Cardiac fibroblast (primary cell): ENCODE measurements around the gene ADGRV1.

Experiments
- DNase-seq, 2 donors: peaks; one replicate each; pipeline versions ENCODE4 v3.0.0 to v3.0.0-alpha.2; 2010; ENCODE audit warnings: low read depth in 2 of 2
- H3K4me3 ChIP-seq, 2 donors: replicated peaks in 1 of 2; 1 replicate in 1 of 2; 2 replicates in 1 of 2; pipeline ENCODE4 v1.5.1; 2011; ENCODE audit warnings: low read depth in 2 of 2, low read length in 2 of 2, mild to moderate bottlenecking in 2 of 2, moderate library complexity in 1 of 2
- CTCF ChIP-seq: IDR thresholded peaks from one replicate; pipeline ENCODE4 v1.5.1; 2011; ENCODE audit warnings: low read depth, mild to moderate bottlenecking, low read length, inconsistent platforms

Gene ADGRV1

GRCh38 chr5:90866333-90866732 is 307.7 kb downstream of the ADGRV1 start:
- H3K4me3 ChIP-seq: no peak overlapping the region
- DNase-seq: peak; percentile 55 to 56
- TF ChIP-seq CTCF: peak; percentile 36

DNA sequence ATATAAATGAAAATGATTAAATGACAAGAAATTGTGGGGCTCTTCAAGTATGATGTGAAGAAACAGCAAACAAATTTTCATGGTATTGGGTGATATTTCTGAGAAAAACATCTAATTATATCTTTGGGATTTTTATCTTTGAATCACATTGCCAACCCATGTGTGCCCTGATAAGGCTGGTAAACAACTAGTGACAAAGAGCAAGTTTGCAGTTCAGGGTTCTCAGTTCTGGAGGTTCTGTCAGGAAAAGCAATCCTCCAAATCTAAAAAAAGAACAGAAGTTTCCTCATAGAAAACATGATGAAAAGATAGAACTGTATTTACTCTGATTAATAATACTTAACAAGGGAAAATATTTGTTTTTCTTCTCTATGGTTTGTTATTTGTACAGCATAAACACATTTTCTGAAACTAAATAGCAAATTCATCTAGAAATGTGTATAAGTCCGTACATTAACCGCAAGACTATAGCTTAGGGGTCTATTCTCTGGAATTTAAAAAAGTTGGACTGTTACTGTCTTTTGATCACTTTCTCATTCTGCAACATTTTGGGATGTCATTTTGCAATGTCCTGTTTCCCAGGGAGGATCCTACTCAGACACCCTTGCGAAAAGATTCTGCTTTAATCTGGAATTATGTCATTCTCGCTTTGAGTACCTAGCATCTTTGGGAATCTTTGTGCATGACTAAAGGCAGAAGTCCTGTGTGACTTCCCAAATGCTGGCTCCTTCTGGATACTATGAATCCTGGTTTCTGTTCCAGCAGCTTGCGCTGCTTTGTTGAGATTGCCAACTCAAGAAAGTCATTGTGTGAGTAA is 308.5 kb downstream of the ADGRV1 start:
- no peak overlapping the region for H3K4me3 ChIP-seq
- DNase-seq: peak; percentile 50 to 62
- no peak for TF ChIP-seq CTCF

- H3K4me3 ChIP-seq: no peak overlapping the region
- no peak for DNase-seq
- no peak for TF ChIP-seq CTCF
These were observed 310.2 kb downstream of the ADGRV1 start for GRCh38 chr5:90868799-90869198.

- DNase-seq: peak; percentile 12 to 38
- no peak overlapping the region for H3K4me3 ChIP-seq
- TF ChIP-seq CTCF: no peak
These were observed 312.9 kb downstream of the ADGRV1 start for GRCh38 chr5:90871391-90871991.

DNA sequence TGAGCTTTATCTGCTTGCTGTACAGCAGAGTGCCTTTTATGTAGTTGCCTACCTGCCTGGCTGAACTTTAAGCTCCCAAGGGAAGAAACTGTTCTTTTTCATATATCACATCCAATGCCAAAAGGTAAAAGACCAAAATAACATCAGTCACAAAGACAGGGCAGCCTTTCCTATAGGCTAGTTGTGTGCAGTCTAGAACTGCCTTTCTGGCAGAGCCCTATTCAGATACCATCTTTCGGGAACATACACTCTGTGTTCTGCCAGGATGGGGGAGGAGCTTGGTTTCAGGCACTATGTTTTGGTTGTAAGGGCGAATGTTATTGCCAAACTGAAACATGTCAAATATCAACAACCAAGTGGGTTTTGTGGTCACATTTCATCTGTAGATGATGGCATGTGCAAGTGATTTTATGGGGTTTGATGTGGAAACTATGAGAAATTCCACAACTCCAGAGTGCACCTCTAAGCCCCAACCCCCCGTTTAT is 314.5 kb downstream of the ADGRV1 start:
- no peak overlapping the region for H3K4me3 ChIP-seq
- peak in 1 of 2 donors; percentile 25 for DNase-seq
- no peak for TF ChIP-seq CTCF

DNA sequence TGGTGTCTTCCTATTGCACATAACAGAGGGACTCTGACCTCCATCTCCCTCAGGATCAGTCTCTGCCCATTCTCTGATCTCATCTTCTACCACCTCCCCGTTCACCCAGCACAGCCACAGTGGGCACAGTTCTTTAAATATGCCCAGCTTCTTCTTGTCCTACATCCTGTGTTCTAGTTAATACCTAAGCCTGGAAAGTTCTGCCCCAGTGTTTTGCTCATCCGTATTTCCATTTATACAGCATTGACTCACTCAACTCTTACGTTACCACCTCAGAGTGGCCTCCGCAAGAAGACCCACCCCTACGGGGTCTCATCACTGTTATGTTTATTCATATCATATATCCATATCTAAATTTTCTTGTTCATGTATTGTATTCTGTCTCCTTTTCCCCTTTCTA is 315.5 kb downstream of the ADGRV1 start:
- TF ChIP-seq CTCF: no peak
- H3K4me3 ChIP-seq: no peak overlapping the region
- no peak for DNase-seq
